Gastrocnemius medialis (tissue), 4 donors: ENCODE results near the gene NFASC. TPM values are rescaled to one million over a fixed set of nuclear protein-coding genes. Genes with fewer than 3 reads are reported as not detected.
A peak's percentile ranks its signal among the peaks of the same experiment; 100 is the strongest.

Experiments used
- ATAC-seq, 2 donors: fragments of 150-250 bp; one replicate each; pipeline ENCODE4 v1.9.1; 2016
- DNase-seq, 2 donors: peaks; one replicate each; pipeline ENCODE4 v3.0.0-alpha.2; 2019
- H3K27ac ChIP-seq, 4 donors: fragments of 200-600 bp; sonication (generic); 1 replicate in 1 of 4; 2 replicates in 3 of 4; pipeline ENCODE4 v1.5.1; 2016 to 2018; ENCODE audit warnings: mild to moderate bottlenecking in 2 of 4, moderate library complexity in 1 of 4
- H3K27me3 ChIP-seq, 3 donors: fragments of 200-600 bp; sonication (generic) in 2 of 3; 1 replicate in 1 of 3; 2 replicates in 2 of 3; pipeline versions ENCODE4 v1.5.1 to v1.6.0; 2016 to 2019; ENCODE audit warnings: mild to moderate bottlenecking in 1 of 3, moderate library complexity in 1 of 3
- H3K36me3 ChIP-seq, 2 donors: fragments of 200-600 bp; sonication (generic) in 1 of 2; one replicate each; pipeline ENCODE4 v1.5.1; 2017 to 2018
- H3K4me1 ChIP-seq, 2 donors: fragments of 200-600 bp; sonication (generic) in 1 of 2; one replicate each; pipeline ENCODE4 v1.5.1; 2016 to 2017; ENCODE audit warnings: mild to moderate bottlenecking in 2 of 2
- H3K4me3 ChIP-seq, 4 donors: fragments of 200-600 bp; sonication (generic) in 3 of 4; 1 replicate in 1 of 4; 2 replicates in 3 of 4; pipeline ENCODE4 v1.5.1; 2016 to 2019; ENCODE audit warnings: mild to moderate bottlenecking in 2 of 4
- H3K9me3 ChIP-seq, 3 donors: fragments of 200-600 bp; sonication (generic) in 2 of 3; 1 replicate in 1 of 3; 2 replicates in 2 of 3; pipeline ENCODE4 v1.5.1; 2016 to 2019
- POLR2A ChIP-seq, 2 donors: fragments of 450-650 bp; IDR thresholded peaks; one replicate each; pipeline ENCODE4 v1.6.1; 2017; ENCODE audit warnings: antibody characterized with exemption in 2 of 2, mild to moderate bottlenecking in 2 of 2, moderate library complexity in 2 of 2
- in situ Hi-C, 4 donors: fragments of 200-750 bp; cut with MboI; loops; one replicate each; pipeline versions ENCODE4 v1.15.0 to v1.8.0; 2017; ENCODE audit warnings: low sequenced_read_pairs in 4 of 4
- intact Hi-C: fragments of 100-400 bp; cut with DNase I; formaldehyde crosslinking; loops from one replicate; pipeline ENCODE4 v1.15.1; 2023; ENCODE audit warnings: low total_unique reads
- total RNA-seq, 4 donors: library from RNA; depleted of rRNA; stranded (reverse); fragments of >200 nt; gene quantifications; one replicate each; pipeline versions ENCODE4 v1.1.0 to v1.2.3, GENCODE V29; 2016
- TF ChIP-seq, protein P1 (sequence below), 5 experiments: fragments of 450-650 bp in 3 of 5; fragments of 200-600 bp in 2 of 5; sonication (generic) in 2 of 5; IDR thresholded peaks in 4 of 5; conservative IDR thresholded peaks in 1 of 5; 1 replicate in 4 of 5; 2 replicates in 1 of 5; pipeline ENCODE4 v1.5.1; 2016 to 2019; ENCODE audit warnings: antibody characterized with exemption in 5 of 5, mild to moderate bottlenecking in 3 of 5, moderate library complexity in 3 of 5

NFASC gene
- total RNA-seq, 4 donors from 2014 or later: 0.75 to 4.7 (median 2.4) TPM

- ATAC-seq (no peak), DNase-seq (no peak)
- H3K4me3 ChIP-seq: no peak overlapping the region
- peaks cover 0 to 17% of the 10 kb centered on the region in 2 donors for H3K4me1 ChIP-seq
- in situ Hi-C loops: no loop called here
- H3K9me3 ChIP-seq: no peaks in the 10 kb centered on the region
- H3K27ac ChIP-seq: peak overlapping the region in 1 of 4 donors; percentile 22
- TF ChIP-seq POLR2A (IDR thresholded peaks at IDR 0.05): no peak
- TF ChIP-seq, protein P1, sequence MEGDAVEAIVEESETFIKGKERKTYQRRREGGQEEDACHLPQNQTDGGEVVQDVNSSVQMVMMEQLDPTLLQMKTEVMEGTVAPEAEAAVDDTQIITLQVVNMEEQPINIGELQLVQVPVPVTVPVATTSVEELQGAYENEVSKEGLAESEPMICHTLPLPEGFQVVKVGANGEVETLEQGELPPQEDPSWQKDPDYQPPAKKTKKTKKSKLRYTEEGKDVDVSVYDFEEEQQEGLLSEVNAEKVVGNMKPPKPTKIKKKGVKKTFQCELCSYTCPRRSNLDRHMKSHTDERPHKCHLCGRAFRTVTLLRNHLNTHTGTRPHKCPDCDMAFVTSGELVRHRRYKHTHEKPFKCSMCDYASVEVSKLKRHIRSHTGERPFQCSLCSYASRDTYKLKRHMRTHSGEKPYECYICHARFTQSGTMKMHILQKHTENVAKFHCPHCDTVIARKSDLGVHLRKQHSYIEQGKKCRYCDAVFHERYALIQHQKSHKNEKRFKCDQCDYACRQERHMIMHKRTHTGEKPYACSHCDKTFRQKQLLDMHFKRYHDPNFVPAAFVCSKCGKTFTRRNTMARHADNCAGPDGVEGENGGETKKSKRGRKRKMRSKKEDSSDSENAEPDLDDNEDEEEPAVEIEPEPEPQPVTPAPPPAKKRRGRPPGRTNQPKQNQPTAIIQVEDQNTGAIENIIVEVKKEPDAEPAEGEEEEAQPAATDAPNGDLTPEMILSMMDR (IDR thresholded peaks at IDR 0.05 in 4 of 5, conservative IDR thresholded peaks at IDR 0.05 in 1 of 5): no peak
- intact Hi-C loops: no loop called here
- no peaks in the 10 kb centered on the region for H3K36me3 ChIP-seq
- no peaks in the 10 kb centered on the region for H3K27me3 ChIP-seq
Observed at GRCh38 chr1:204872262-204872881, 1.7 kb downstream of the NFASC start.

DNA sequence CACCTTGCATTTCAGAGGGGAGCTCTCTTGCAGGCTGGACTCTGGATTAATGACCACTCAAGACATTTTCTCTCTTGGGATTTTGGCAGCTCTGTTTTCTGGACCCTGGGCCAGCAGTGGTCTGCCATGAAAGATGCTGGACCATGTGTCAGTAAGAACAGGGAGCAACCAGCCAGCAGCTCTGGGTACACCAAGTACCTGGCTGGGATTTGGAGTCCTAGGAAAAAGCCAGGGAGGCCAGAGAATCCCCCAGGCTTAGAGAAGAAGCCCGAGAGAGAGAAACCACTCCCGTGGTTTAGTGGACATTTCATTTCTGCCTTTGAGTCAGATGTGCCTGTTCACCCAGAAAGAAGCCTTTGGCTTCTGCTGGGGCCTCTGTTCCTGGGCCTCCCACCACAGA, 2.5 kb downstream of the NFASC start:
- Histone ChIP-seq H3K27ac (no peak overlapping the region), H3K36me3 (no peaks in the 10 kb centered on the region), H3K9me3 (no peaks in the 10 kb centered on the region), H3K27me3 (no peaks in the 10 kb centered on the region), H3K4me3 (no peak overlapping the region), H3K4me1 (peaks cover 0 to 10% of the 10 kb centered on the region in 2 donors)
- intact Hi-C loops (no loop called here), in situ Hi-C loops (no loop called here)
- no peak for ATAC-seq
- TF ChIP-seq, protein P1 (IDR thresholded peaks at IDR 0.05 in 4 of 5, conservative IDR thresholded peaks at IDR 0.05 in 1 of 5): no peak
- TF ChIP-seq POLR2A (IDR thresholded peaks at IDR 0.05): no peak
- no peak for DNase-seq

- Histone ChIP-seq H3K4me1 (peaks cover 0 to 5% of the 10 kb centered on the region in 2 donors), H3K9me3 (no peaks in the 10 kb centered on the region), H3K36me3 (no peaks in the 10 kb centered on the region), H3K27ac (no peak overlapping the region), H3K4me3 (no peak overlapping the region), H3K27me3 (no peaks in the 10 kb centered on the region)
- ATAC-seq: no peak
- intact Hi-C loops: no loop called here
- no peak for DNase-seq
- TF ChIP-seq, protein P1 (IDR thresholded peaks at IDR 0.05 in 4 of 5, conservative IDR thresholded peaks at IDR 0.05 in 1 of 5): no peak
- TF ChIP-seq POLR2A (IDR thresholded peaks at IDR 0.05): no peak
- in situ Hi-C loops: no loop called here
Observed at GRCh38 chr1:204873714-204874113, 3.1 kb downstream of the NFASC start.

DNA sequence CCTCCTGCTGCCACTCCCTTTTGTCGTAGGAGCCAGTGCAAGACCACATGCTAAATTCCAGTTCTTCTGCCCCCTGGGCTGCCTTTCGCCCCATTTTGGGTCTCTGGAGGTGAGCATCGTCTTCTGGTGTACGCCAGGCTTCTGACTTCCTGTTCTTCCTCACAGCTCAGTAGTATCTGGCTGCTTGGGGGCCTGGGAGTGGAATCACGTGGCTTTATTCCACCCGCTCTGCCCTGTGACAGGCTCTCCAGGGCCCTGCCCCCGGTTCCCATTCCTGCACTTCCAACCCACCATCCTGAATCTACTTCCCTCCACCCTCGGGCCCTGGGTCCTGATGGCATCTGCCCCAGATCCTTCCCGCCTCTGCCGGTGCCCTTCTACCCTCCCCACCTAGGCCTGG, 3.6 kb downstream of the NFASC start:
- H3K27me3 ChIP-seq: no peaks in the 10 kb centered on the region
- no peak overlapping the region for H3K27ac ChIP-seq
- no peaks in the 10 kb centered on the region for H3K9me3 ChIP-seq
- H3K4me3 ChIP-seq: no peak overlapping the region
- H3K4me1 ChIP-seq: peaks cover 0 to 3% of the 10 kb centered on the region in 2 donors
- DNase-seq (no peak), ATAC-seq (no peak)
- intact Hi-C loops (no loop called here), in situ Hi-C loops (no loop called here)
- TF ChIP-seq, protein P1 (IDR thresholded peaks at IDR 0.05 in 4 of 5, conservative IDR thresholded peaks at IDR 0.05 in 1 of 5): no peak
- TF ChIP-seq POLR2A (IDR thresholded peaks at IDR 0.05): no peak
- H3K36me3 ChIP-seq: no peaks in the 10 kb centered on the region

DNA sequence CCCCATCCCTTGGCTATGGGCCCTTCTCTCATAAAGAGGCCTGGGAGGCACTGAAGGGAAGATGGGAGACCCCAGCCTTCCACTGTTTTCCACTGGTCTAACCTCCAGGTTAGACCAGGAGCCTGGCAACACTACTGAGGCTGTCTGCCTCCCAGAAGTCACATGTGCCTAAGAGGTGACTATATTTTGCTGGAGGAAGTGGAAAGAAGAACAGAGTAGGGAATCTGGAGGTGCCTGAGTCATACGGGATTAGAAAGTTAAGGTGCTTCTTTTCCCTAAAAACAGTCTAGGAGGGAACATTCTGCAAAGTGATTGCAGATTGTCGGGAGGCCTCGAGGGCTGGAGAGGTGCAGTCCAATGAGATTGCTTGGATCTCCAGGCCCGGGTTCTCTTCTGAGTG, 4.6 kb downstream of the NFASC start:
- Histone ChIP-seq H3K9me3 (no peaks in the 10 kb centered on the region), H3K4me1 (peaks cover 0 to 3% of the 10 kb centered on the region in 2 donors), H3K27ac (no peak overlapping the region), H3K4me3 (no peak overlapping the region), H3K27me3 (no peaks in the 10 kb centered on the region), H3K36me3 (no peaks in the 10 kb centered on the region)
- in situ Hi-C loops: no loop called here
- DNase-seq: no peak
- TF ChIP-seq, protein P1 (IDR thresholded peaks at IDR 0.05 in 4 of 5, conservative IDR thresholded peaks at IDR 0.05 in 1 of 5): no peak
- no peak for TF ChIP-seq POLR2A (IDR thresholded peaks at IDR 0.05)
- intact Hi-C loops: no loop called here
- no peak for ATAC-seq
